ENCODE measurements around the gene PLEKHH2.

Gene PLEKHH2

GRCh38 chr2:43812006-43812405 is 174.9 kb downstream of the PLEKHH2 start:
- no peak for DNase-seq (ENCODE audit: low read depth)

GRCh38 chr2:43812947-43813346 is 175.9 kb downstream of the PLEKHH2 start:
- DNase-seq (ENCODE audit: low read depth) = no peak

- no peak for DNase-seq (ENCODE audit: low read depth)
Measured at GRCh38 chr2:43814711-43815110, 177.7 kb downstream of the PLEKHH2 start.
